Bronchial epithelial cell (primary cell): Measurements from ENCODE around the gene CORIN. TPM values are rescaled to one million over a fixed set of nuclear protein-coding genes. Genes with fewer than 3 reads are reported as not detected.
A peak's percentile ranks its signal among the peaks of the same experiment; 100 is the strongest.
"Not testable (repeated sequence)": the region's sequence is repeated elsewhere in the genome, so short reads cannot be mapped to it uniquely, and the experiment has no call there.

Source experiments
- DNase-seq: peaks from one replicate; pipeline ENCODE4 v3.0.0-alpha.2; 2010; ENCODE audit warnings: low read depth
- FAIRE-seq: peaks from 2 replicates; lab custom pipeline; 2011; peaks lifted over from hg19 to GRCh38; lab: Jason Lieb, UNC
- H3K27me3 ChIP-seq: 2 replicates; pipeline ENCODE4 v1.5.1; 2011; ENCODE audit warnings: low read length; ENCODE audit not compliant: control insufficient read depth, insufficient read depth
- H3K36me3 ChIP-seq: 2 replicates; pipeline ENCODE4 v1.5.1; 2011; ENCODE audit warnings: low read length; ENCODE audit not compliant: control insufficient read depth, insufficient read depth
- H3K4me3 ChIP-seq: 2 replicates; pipeline ENCODE4 v1.5.1; 2011; ENCODE audit warnings: mild to moderate bottlenecking, low read depth, low read length, control low read depth
- total RNA-seq: library from RNA; depleted of rRNA; stranded (reverse); fragments of >200 nt; gene quantifications from 2 replicates; pipeline ENCODE4 v1.2.1, GENCODE V29; 2014
- TF ChIP-seq, protein P1 (sequence below): IDR thresholded peaks from 2 replicates; pipeline ENCODE4 v1.5.1; 2011; ENCODE audit warnings: mild to moderate bottlenecking, moderate library complexity, low read length, control low read depth, inconsistent platforms; ENCODE audit not compliant: insufficient read depth, severe bottlenecking

CORIN gene
- total RNA-seq, 1 donor from 2014 or later: 0.26 TPM

- TF ChIP-seq, protein P1, sequence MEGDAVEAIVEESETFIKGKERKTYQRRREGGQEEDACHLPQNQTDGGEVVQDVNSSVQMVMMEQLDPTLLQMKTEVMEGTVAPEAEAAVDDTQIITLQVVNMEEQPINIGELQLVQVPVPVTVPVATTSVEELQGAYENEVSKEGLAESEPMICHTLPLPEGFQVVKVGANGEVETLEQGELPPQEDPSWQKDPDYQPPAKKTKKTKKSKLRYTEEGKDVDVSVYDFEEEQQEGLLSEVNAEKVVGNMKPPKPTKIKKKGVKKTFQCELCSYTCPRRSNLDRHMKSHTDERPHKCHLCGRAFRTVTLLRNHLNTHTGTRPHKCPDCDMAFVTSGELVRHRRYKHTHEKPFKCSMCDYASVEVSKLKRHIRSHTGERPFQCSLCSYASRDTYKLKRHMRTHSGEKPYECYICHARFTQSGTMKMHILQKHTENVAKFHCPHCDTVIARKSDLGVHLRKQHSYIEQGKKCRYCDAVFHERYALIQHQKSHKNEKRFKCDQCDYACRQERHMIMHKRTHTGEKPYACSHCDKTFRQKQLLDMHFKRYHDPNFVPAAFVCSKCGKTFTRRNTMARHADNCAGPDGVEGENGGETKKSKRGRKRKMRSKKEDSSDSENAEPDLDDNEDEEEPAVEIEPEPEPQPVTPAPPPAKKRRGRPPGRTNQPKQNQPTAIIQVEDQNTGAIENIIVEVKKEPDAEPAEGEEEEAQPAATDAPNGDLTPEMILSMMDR: no peak
- DNase-seq: no peak
- no peak for FAIRE-seq
- no peaks in the 10 kb centered on the region for H3K36me3 ChIP-seq
- H3K27me3 ChIP-seq: no peaks in the 10 kb centered on the region
- no peak overlapping the region for H3K4me3 ChIP-seq
Observed at GRCh38 chr4:47785153-47785552, 52.7 kb downstream of the CORIN start.

- Histone ChIP-seq H3K36me3 (no peaks in the 10 kb centered on the region), H3K27me3 (no peaks in the 10 kb centered on the region), H3K4me3 (no peak overlapping the region)
- TF ChIP-seq, protein P1: no peak
- FAIRE-seq (no peak), DNase-seq (peak; percentile 6)
Observed at GRCh38 chr4:47784222-47784621, 53.6 kb downstream of the CORIN start.

GRCh38 chr4:47776353-47776752, 61.5 kb downstream of the CORIN start:
- DNase-seq (no peak), FAIRE-seq (no peak)
- TF ChIP-seq, protein P1: no peak
- Histone ChIP-seq H3K27me3 (no peaks in the 10 kb centered on the region), H3K36me3 (no peaks in the 10 kb centered on the region), H3K4me3 (no peak overlapping the region)

DNA sequence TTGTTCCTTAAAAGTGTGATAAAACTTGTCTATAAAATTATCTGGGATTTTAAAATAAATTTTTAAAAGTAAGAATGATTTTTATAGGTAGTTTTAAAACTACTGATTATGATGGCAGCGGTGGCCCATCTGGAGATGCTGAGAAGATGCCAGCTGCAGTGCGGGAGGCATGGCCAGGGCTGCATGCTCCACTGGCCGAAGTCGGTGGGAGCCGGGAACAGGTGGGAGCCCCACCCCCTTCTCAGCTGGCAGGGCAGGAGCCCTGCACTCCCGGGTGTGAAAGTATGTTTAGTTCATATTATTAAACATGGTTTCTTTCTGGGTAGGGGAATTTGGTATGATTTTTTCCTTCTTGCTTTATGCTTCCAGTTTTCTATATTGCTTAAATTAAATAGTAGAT, 63.8 kb downstream of the CORIN start:
- Histone ChIP-seq H3K27me3 (no peaks in the 10 kb centered on the region), H3K36me3 (no peaks in the 10 kb centered on the region), H3K4me3 (no peak overlapping the region)
- no peak for DNase-seq
- no peak for FAIRE-seq
- TF ChIP-seq, protein P1: no peak

- Histone ChIP-seq H3K4me3 (no peak overlapping the region), H3K36me3 (no peaks in the 10 kb centered on the region), H3K27me3 (no peaks in the 10 kb centered on the region)
- FAIRE-seq (no peak), DNase-seq (no peak)
- TF ChIP-seq, protein P1: no peak
Observed at GRCh38 chr4:47771020-47771419, 66.8 kb downstream of the CORIN start.

GRCh38 chr4:47767956-47768355, 69.9 kb downstream of the CORIN start:
- not testable (repeated sequence) for FAIRE-seq, H3K27me3 ChIP-seq, H3K36me3 ChIP-seq, DNase-seq, H3K4me3 ChIP-seq
